Progenitor cell of endocrine pancreas (in vitro differentiated cells): Measurements from ENCODE around the gene NOVA2. TPM values are rescaled to one million over a fixed set of nuclear protein-coding genes. Genes with fewer than 3 reads are reported as not detected.

ENCODE experiments used
- DNase-seq: peaks from one replicate; pipeline ENCODE4 v3.0.0; 2021; ENCODE audit warnings: low spot score; ENCODE audit not compliant: unreplicated experiment
- H3K27ac Mint-ChIP-seq: 2 replicates; pipeline ENCODE4 v1.8.0; 2021; ENCODE audit warnings: mild to moderate bottlenecking, moderate library complexity, mixed read lengths
- H3K27me3 Mint-ChIP-seq: 2 replicates; pipeline ENCODE4 v1.8.0; 2021; ENCODE audit warnings: mixed read lengths
- H3K36me3 Mint-ChIP-seq: 2 replicates; pipeline ENCODE4 v1.8.0; 2022; ENCODE audit warnings: mixed read lengths; ENCODE audit not compliant: insufficient read depth
- H3K4me1 Mint-ChIP-seq: 2 replicates; pipeline ENCODE4 v1.8.0; 2021; ENCODE audit warnings: low read depth, mixed read lengths
- H3K4me3 Mint-ChIP-seq: 2 replicates; pipeline ENCODE4 v1.8.0; 2021; ENCODE audit warnings: low read depth, mild to moderate bottlenecking, moderate library complexity, mixed read lengths
- H3K9me3 Mint-ChIP-seq: 2 replicates; pipeline ENCODE4 v1.8.0; 2021; ENCODE audit warnings: low read depth, mixed read lengths
- CTCF ChIP-seq: fragments of 200-600 bp; sonication (generic); IDR thresholded peaks from one replicate; pipeline ENCODE4 v1.5.0; 2021; ENCODE audit warnings: antibody characterized with exemption, mild to moderate bottlenecking; ENCODE audit not compliant: unreplicated experiment
- total RNA-seq: library from RNA; stranded (reverse); gene quantifications from 2 replicates; pipeline ENCODE4 v1.2.1, GENCODE V29; 2021

NOVA2 gene
- total RNA-seq, 1 donor from 2014 or later, result 0.53 TPM

GRCh38 chr19:46020819-46021125 is 47.1 kb upstream of the NOVA2 start:
- Mint-ChIP-seq H3K36me3 (peaks cover 2% of the 10 kb centered on the region), H3K4me3 (no peak overlapping the region), H3K27ac (no peak overlapping the region), H3K4me1 (peaks cover 3% of the 10 kb centered on the region), H3K9me3 (no peaks in the 10 kb centered on the region), H3K27me3 (peaks cover 6% of the 10 kb centered on the region)
- no peak for TF ChIP-seq CTCF
- no peak for DNase-seq

- Mint-ChIP-seq H3K27me3 (peaks cover 16% of the 10 kb centered on the region), H3K4me1 (peaks cover 12% of the 10 kb centered on the region), H3K27ac (no peak overlapping the region), H3K4me3 (no peak overlapping the region), H3K36me3 (peaks cover 5% of the 10 kb centered on the region), H3K9me3 (no peaks in the 10 kb centered on the region)
- no peak for TF ChIP-seq CTCF
- DNase-seq, result no peak
These were observed 45.6 kb upstream of the NOVA2 start for GRCh38 chr19:46019270-46019669.

GRCh38 chr19:46018729-46019251 is 45.1 kb upstream of the NOVA2 start:
- H3K27me3 Mint-ChIP-seq, result peaks cover 21% of the 10 kb centered on the region
- peaks cover 12% of the 10 kb centered on the region for H3K4me1 Mint-ChIP-seq
- no peak overlapping the region for H3K27ac Mint-ChIP-seq
- H3K4me3 Mint-ChIP-seq, result no peak overlapping the region
- TF ChIP-seq CTCF, result no peak
- peaks cover 4% of the 10 kb centered on the region for H3K36me3 Mint-ChIP-seq
- H3K9me3 Mint-ChIP-seq, result no peaks in the 10 kb centered on the region
- no peak for DNase-seq

- peaks cover 23% of the 10 kb centered on the region for H3K27me3 Mint-ChIP-seq
- no peak overlapping the region for H3K4me3 Mint-ChIP-seq
- H3K4me1 Mint-ChIP-seq, result peaks cover 12% of the 10 kb centered on the region
- peaks cover 4% of the 10 kb centered on the region for H3K36me3 Mint-ChIP-seq
- no peak for DNase-seq
- H3K9me3 Mint-ChIP-seq, result no peaks in the 10 kb centered on the region
- no peak for TF ChIP-seq CTCF
- no peak overlapping the region for H3K27ac Mint-ChIP-seq
These were observed 44.4 kb upstream of the NOVA2 start for GRCh38 chr19:46017874-46018675.

- Mint-ChIP-seq H3K4me3 (no peak overlapping the region), H3K36me3 (peaks cover 5% of the 10 kb centered on the region), H3K9me3 (no peaks in the 10 kb centered on the region), H3K27me3 (peaks cover 23% of the 10 kb centered on the region), H3K4me1 (peaks cover 12% of the 10 kb centered on the region), H3K27ac (no peak overlapping the region)
- no peak for DNase-seq
- TF ChIP-seq CTCF, result no peak
These were observed 43.4 kb upstream of the NOVA2 start for GRCh38 chr19:46017095-46017429.
